Measurements from ENCODE around the gene ARHGEF7. TPM values are rescaled to one million over a fixed set of nuclear protein-coding genes. Genes with fewer than 3 reads are reported as not detected.

ARHGEF7 gene
- total RNA-seq, 3 donors from 2014 or later (not counting 1 experiment from before 2014, with no cell fraction given) = 99.9 to 135 (median 105) TPM

DNA sequence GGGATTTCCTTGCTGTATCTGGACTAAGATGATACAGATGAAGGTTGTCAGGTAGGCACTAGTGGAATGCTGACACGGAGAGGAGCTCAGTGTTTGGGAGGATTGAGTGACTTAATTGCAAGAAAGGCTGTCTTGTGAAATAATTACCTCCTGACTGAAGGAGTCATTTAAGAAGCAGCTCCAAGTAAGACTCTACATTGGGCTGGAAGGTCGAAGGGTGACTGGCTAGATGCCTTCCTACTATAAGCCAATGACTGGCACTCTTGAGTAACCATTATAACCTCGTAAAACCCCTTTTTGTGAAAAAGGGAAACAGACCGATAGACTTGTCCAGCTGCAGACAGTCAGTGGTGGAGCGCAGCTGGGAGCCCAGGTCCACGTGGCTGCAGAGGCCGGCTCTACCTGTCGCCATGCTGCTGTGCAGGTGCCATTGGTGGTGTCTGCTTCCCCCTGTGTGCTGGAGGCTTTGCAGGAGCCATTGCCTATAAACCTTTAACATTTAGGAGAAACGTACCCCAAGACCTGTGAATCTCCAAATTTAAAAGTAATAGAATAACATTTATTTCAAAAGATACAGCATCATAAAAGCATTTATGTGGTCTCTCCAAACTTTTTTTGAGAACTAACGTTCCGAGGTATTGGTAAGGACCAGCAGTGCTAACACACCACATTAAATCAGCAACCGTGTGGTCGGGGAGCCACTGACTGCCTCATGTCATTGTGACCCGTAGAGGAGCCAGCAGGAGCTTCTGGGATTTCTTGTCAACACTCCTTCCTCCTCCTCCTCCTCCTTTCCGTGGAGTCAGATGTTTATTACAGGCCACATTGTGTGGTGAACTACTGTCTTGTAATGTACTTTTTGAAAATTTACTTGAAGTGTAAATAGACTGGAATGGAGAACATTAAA is 124.9 kb downstream of the ARHGEF7 start:
- DNase-seq (no peak), ATAC-seq (no peak)
- Mint-ChIP-seq H3K4me1 (peaks cover 33% of the 10 kb centered on the region in 2 donors), H3K9me3 (no peaks in the 10 kb centered on the region), H3K4me3 (no peak overlapping the region), H3K27me3 (ENCODE audit: low read depth in 2 of 2) (no peaks in the 10 kb centered on the region), H3K27ac (no peak overlapping the region), H3K36me3 (peaks cover 9% of the 10 kb centered on the region)
- H3K4me1 ChIP-seq (ENCODE audit: control insufficient read depth, insufficient read depth, low read length) = no peaks in the 10 kb centered on the region
- peaks cover 13% of the 10 kb centered on the region for H3K36me3 ChIP-seq (ENCODE audit: control insufficient read depth, insufficient read depth, low read length)
- TF ChIP-seq, protein P1, sequence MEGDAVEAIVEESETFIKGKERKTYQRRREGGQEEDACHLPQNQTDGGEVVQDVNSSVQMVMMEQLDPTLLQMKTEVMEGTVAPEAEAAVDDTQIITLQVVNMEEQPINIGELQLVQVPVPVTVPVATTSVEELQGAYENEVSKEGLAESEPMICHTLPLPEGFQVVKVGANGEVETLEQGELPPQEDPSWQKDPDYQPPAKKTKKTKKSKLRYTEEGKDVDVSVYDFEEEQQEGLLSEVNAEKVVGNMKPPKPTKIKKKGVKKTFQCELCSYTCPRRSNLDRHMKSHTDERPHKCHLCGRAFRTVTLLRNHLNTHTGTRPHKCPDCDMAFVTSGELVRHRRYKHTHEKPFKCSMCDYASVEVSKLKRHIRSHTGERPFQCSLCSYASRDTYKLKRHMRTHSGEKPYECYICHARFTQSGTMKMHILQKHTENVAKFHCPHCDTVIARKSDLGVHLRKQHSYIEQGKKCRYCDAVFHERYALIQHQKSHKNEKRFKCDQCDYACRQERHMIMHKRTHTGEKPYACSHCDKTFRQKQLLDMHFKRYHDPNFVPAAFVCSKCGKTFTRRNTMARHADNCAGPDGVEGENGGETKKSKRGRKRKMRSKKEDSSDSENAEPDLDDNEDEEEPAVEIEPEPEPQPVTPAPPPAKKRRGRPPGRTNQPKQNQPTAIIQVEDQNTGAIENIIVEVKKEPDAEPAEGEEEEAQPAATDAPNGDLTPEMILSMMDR (IDR thresholded peaks at IDR 0.05) = no peak
- H3K27ac ChIP-seq (ENCODE audit: low read length) = no peak overlapping the region
- H3K27me3 ChIP-seq (ENCODE audit: control insufficient read depth, insufficient read depth, low read length) = no peaks in the 10 kb centered on the region
- no peaks in the 10 kb centered on the region for H3K9me3 ChIP-seq (ENCODE audit: control insufficient read depth, insufficient read depth, low read length)
- 93% methylated on average over 14 of the region's 15 CpGs for WGBS (ENCODE audit: insufficient coverage)
- intact Hi-C loops (cut with micrococcal nuclease) = no loop called here
- no peak overlapping the region for H3K4me3 ChIP-seq (ENCODE audit: low read length)

DNA sequence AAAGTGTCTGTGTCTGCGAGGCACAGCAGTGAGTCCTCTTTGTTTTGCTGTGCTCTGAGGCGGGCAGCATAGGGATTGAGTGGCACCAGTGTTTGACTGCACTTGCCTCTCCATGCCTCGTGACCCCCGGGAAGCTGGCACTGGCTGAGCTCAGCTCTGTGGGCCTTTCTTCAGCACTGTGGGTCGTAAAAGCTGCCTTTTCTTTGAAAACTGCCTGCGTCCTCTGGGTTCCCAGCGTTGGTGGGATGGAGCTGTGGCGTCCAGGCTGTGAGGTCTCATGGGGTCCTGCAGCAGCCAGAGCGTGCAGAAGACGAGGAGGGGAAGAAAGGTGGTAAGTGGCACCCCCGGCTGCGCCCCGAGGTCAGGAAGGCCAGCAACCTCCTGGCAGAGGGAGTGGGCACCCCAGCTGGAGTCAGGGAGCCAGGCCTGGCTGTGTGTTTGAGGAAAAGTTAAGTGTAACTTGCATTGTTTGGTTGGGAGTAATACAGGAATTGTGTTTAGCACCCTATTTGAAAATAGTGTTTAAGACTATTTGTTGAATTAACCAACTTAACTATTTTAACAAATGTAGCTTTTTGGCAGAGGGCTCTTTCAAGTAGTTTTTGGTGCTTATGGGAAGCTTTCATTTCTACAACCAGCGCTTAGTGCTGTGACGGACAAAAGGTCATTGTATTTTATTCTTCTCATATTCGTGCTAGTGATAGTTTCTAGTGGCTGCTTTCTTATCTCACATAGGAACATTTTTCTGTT is 126.1 kb downstream of the ARHGEF7 start:
- WGBS (ENCODE audit: insufficient coverage) = 91% methylated on average over 15 of the region's 16 CpGs
- Mint-ChIP-seq H3K36me3 (peaks cover 9% of the 10 kb centered on the region), H3K4me3 (no peak overlapping the region), H3K9me3 (no peaks in the 10 kb centered on the region), H3K27me3 (ENCODE audit: low read depth in 2 of 2) (no peaks in the 10 kb centered on the region), H3K27ac (no peak overlapping the region), H3K4me1 (peaks cover 29 to 30% of the 10 kb centered on the region in 2 donors)
- TF ChIP-seq, protein P1 (IDR thresholded peaks at IDR 0.05) = no peak
- Histone ChIP-seq H3K36me3 (ENCODE audit: control insufficient read depth, insufficient read depth, low read length) (peaks cover 24% of the 10 kb centered on the region), H3K9me3 (ENCODE audit: control insufficient read depth, insufficient read depth, low read length) (no peaks in the 10 kb centered on the region), H3K4me3 (ENCODE audit: low read length) (no peak overlapping the region), H3K27ac (ENCODE audit: low read length) (no peak overlapping the region), H3K27me3 (ENCODE audit: control insufficient read depth, insufficient read depth, low read length) (no peaks in the 10 kb centered on the region), H3K4me1 (ENCODE audit: control insufficient read depth, insufficient read depth, low read length) (no peaks in the 10 kb centered on the region)
- DNase-seq (no peak), ATAC-seq (no peak)
- intact Hi-C loops (cut with micrococcal nuclease) = no loop called here

DNA sequence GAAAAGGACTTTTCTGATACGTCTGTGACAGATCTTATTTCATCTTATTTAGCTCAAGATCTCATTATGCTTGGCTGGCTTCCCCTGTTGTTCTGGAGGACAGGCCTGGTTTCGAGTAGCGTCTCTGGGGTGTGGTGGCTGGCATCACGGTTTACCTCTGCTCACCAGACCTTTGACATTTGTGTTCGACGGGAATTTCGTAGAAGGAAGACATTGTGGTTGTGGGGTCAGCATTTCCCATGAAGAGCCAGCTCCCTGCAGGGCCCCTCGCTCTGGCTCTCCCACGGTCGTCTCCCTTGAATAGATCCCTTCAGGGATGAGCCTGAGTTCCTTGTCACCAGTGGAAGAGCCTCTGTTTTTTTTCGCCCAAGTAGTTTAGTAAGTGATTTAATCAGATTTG is 126.8 kb downstream of the ARHGEF7 start:
- Mint-ChIP-seq H3K27ac (no peak overlapping the region), H3K4me1 (peaks cover 29 to 30% of the 10 kb centered on the region in 2 donors), H3K9me3 (no peaks in the 10 kb centered on the region), H3K27me3 (ENCODE audit: low read depth in 2 of 2) (no peaks in the 10 kb centered on the region), H3K4me3 (no peak overlapping the region), H3K36me3 (peaks cover 9% of the 10 kb centered on the region)
- intact Hi-C loops (cut with micrococcal nuclease) = no loop called here
- Histone ChIP-seq H3K4me3 (ENCODE audit: low read length) (no peak overlapping the region), H3K36me3 (ENCODE audit: control insufficient read depth, insufficient read depth, low read length) (peaks cover 29% of the 10 kb centered on the region), H3K27me3 (ENCODE audit: control insufficient read depth, insufficient read depth, low read length) (no peaks in the 10 kb centered on the region), H3K9me3 (ENCODE audit: control insufficient read depth, insufficient read depth, low read length) (no peaks in the 10 kb centered on the region), H3K4me1 (ENCODE audit: control insufficient read depth, insufficient read depth, low read length) (no peaks in the 10 kb centered on the region), H3K27ac (ENCODE audit: low read length) (no peak overlapping the region)
- TF ChIP-seq, protein P1 (IDR thresholded peaks at IDR 0.05) = no peak
- WGBS (ENCODE audit: insufficient coverage) = 98% methylated on average over 11 of the region's 11 CpGs
- ATAC-seq = no peak
- DNase-seq = no peak

Data from natural killer cell (primary cell).